ENCODE data around the gene RAB8B. TPM values are rescaled to one million over a fixed set of nuclear protein-coding genes. Genes with fewer than 3 reads are reported as not detected.

Gene RAB8B
- total RNA-seq, 1 experiment from 2014 or later = 33.8 TPM

DNA sequence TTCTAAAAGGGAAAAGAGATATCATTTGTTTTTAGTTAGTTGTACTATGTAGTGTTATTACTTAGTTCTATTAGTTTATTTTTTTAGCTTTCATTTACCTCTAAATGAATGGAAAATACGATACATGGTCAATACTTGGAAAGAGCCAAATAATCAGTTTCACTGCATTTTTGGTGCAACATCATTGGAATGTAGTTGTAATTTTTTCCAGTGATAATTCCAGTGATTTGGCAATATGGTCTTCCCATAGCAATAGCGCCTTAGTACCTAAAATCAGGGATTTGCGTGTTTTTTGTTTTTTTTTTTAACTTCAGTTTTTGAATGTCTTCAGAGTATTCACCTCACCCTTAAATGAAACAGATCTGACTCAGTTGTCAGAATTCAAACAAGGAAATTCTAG is 41.8 kb downstream of the RAB8B start:
- Histone ChIP-seq H3K9me3 (ENCODE audit: control insufficient read depth, low read depth, low read length) (no peaks in the 10 kb centered on the region), H3K14ac (ENCODE audit: insufficient read depth, low read length) (no peak overlapping the region), H4K20me1 (ENCODE audit: control insufficient read depth, insufficient read depth, insufficient read length) (no peaks in the 10 kb centered on the region), H3K9ac (ENCODE audit: extremely low read depth, insufficient read length, low read length) (no peak overlapping the region), H3T11ph (ENCODE audit: low read length) (no peak overlapping the region), H3K4me2 (ENCODE audit: insufficient read depth, insufficient read length, low read length) (no peak overlapping the region), H2AK5ac (ENCODE audit: insufficient read length, low read length) (no peak overlapping the region), H3K56ac (ENCODE audit: insufficient read length, low read depth, low read length) (no peak overlapping the region), H3K23me2 (ENCODE audit: insufficient read length, low read depth, low read length, poor library complexity, severe bottlenecking) (no peaks in the 10 kb centered on the region), H4K5ac (ENCODE audit: insufficient read length, low read depth, low read length) (no peak overlapping the region), H4K91ac (ENCODE audit: insufficient read length, low read depth, low read length) (no peak overlapping the region), H2BK5ac (ENCODE audit: insufficient read length, low read length) (no peak overlapping the region), H2BK15ac (ENCODE audit: low read depth, low read length) (no peak overlapping the region), H3K79me2 (ENCODE audit: insufficient read depth, low read length) (no peaks in the 10 kb centered on the region), H2BK12ac (ENCODE audit: insufficient read length, low read depth, low read length) (no peak overlapping the region), H2BK20ac (ENCODE audit: low read depth, low read length, poor library complexity, severe bottlenecking) (no peak overlapping the region), H3K79me1 (ENCODE audit: insufficient read depth, low read depth, low read length, poor library complexity, severe bottlenecking) (peaks cover 5% of the 10 kb centered on the region), H3K27ac (ENCODE audit: insufficient read length, low read depth, low read length) (no peak overlapping the region), H3K23ac (ENCODE audit: insufficient read length, low read depth, low read length) (no peak overlapping the region), H4K8ac (replicated peaks; ENCODE audit: insufficient read length, low read depth, low read length) (no peak overlapping the region), H3K4ac (ENCODE audit: low read depth, low read length) (no peak overlapping the region), H2BK120ac (ENCODE audit: low read depth, low read length, poor library complexity, severe bottlenecking) (no peak overlapping the region), H3K4me1 (ENCODE audit: insufficient read depth, low read length) (no peaks in the 10 kb centered on the region), H3K27me3 (ENCODE audit: insufficient read depth, low read length) (no peaks in the 10 kb centered on the region), H3K18ac (ENCODE audit: insufficient read length, low read depth, low read length) (no peak overlapping the region), H2AFZ (ENCODE audit: low read length) (no peak overlapping the region)
- Mint-ChIP-seq H3K27ac (peak overlapping the region in 1 of 3 experiments; percentile 5; a peak in 1 of 7 replicates), H3K9me3 (no peaks in the 10 kb centered on the region), H3K4me3 (no peak overlapping the region), H3K36me3 (ENCODE audit: insufficient read depth in 1 of 3, low read depth in 3 of 3) (no peaks in the 10 kb centered on the region), H3K4me1 (peaks cover 20 to 22% of the 10 kb centered on the region in 2 experiments), H3K27me3 (ENCODE audit: low read depth) (no peaks in the 10 kb centered on the region)
- no CpG with 5 or more reads among the region's 3 CpGs for WGBS (ENCODE audit: extremely low coverage, insufficient read length, low lambda C conversion rate)
- TF ChIP-seq, protein P1, sequence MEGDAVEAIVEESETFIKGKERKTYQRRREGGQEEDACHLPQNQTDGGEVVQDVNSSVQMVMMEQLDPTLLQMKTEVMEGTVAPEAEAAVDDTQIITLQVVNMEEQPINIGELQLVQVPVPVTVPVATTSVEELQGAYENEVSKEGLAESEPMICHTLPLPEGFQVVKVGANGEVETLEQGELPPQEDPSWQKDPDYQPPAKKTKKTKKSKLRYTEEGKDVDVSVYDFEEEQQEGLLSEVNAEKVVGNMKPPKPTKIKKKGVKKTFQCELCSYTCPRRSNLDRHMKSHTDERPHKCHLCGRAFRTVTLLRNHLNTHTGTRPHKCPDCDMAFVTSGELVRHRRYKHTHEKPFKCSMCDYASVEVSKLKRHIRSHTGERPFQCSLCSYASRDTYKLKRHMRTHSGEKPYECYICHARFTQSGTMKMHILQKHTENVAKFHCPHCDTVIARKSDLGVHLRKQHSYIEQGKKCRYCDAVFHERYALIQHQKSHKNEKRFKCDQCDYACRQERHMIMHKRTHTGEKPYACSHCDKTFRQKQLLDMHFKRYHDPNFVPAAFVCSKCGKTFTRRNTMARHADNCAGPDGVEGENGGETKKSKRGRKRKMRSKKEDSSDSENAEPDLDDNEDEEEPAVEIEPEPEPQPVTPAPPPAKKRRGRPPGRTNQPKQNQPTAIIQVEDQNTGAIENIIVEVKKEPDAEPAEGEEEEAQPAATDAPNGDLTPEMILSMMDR (conservative IDR thresholded peaks at IDR 0.05) = no peak
- DNase-seq = no peak

Measured in H9 (cell line).